Posterior vena cava (tissue), 2 donors: Measurements from ENCODE around the gene PLAAT4. TPM values are rescaled to one million over a fixed set of nuclear protein-coding genes. Genes with fewer than 3 reads are reported as not detected.
"Not testable (repeated sequence)": the region's sequence is repeated elsewhere in the genome, so short reads cannot be mapped to it uniquely, and the experiment has no call there.

Source experiments
- DNase-seq: peaks from one replicate; pipeline ENCODE4 v3.0.0-alpha.2; 2020; ENCODE audit warnings: low spot score
- intact Hi-C, 2 donors: fragments of 100-400 bp; cut with DNase I; formaldehyde crosslinking; loops; one replicate each; pipeline versions ENCODE4 v1.14.1 to v1.14.2; 2022 to 2023
- total RNA-seq, 2 donors: library from RNA; stranded (reverse); fragmentation: NEBNext Ultra II Directional; extraction: Animal tissue kit (Norgen Biotek cat#: 25700); gene quantifications; one replicate each; pipeline ENCODE4 v1.2.1, GENCODE V29; 2021
- donor health status: DM: yes; HTN: yes; CAD: no.
- donor health status: DM: yes; HTN: yes; CAD: no.

Gene PLAAT4
- total RNA-seq, 2 donors from 2014 or later = 11.5 to 19.3 TPM

DNA sequence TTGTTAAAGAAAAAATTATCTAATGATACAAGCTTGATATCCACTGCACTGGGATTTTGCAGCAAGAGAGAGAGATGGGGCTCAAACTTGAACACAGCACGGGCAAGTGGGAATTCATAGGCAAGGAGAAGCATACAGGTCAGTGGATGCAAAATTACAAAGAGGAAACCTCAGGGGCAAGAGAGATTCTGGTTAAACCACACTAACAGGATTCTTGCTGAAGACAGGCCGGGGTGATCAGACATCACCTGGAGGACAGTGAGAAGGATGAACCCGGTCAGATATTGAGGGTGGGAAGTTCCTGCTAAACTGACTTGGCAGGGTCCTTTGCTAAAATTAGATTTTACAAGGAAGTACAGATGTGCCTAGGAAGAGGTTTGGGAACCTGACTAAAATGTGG, 2.5 kb upstream of the PLAAT4 start:
- DNase-seq = no peak
- intact Hi-C loops = no loop called here

- intact Hi-C loops = no loop called here
- DNase-seq = no peak
Measured at GRCh38 chr11:63534895-63535461, 1.6 kb upstream of the PLAAT4 start.

DNA sequence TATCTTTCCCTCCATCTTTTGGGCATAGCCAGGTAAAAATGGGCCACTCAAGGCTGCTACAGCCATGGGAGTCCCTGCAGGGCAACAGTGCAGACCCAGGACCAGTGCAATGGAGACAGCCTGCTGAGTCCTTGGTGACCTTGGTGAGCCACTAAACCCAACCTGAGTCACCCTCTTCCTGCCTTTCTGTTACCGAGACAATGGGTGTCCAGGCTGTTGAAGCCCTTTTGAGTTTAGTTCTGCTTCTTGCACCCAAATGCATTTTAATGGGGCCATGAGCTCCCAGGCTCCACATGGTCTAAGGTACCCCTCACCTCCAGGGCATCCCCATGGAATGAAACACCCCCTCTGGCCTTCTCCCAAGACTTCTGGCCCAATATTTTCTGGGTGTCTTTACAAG, 874 bp upstream of the PLAAT4 start:
- no peak for DNase-seq
- intact Hi-C loops = no loop called here

DNA sequence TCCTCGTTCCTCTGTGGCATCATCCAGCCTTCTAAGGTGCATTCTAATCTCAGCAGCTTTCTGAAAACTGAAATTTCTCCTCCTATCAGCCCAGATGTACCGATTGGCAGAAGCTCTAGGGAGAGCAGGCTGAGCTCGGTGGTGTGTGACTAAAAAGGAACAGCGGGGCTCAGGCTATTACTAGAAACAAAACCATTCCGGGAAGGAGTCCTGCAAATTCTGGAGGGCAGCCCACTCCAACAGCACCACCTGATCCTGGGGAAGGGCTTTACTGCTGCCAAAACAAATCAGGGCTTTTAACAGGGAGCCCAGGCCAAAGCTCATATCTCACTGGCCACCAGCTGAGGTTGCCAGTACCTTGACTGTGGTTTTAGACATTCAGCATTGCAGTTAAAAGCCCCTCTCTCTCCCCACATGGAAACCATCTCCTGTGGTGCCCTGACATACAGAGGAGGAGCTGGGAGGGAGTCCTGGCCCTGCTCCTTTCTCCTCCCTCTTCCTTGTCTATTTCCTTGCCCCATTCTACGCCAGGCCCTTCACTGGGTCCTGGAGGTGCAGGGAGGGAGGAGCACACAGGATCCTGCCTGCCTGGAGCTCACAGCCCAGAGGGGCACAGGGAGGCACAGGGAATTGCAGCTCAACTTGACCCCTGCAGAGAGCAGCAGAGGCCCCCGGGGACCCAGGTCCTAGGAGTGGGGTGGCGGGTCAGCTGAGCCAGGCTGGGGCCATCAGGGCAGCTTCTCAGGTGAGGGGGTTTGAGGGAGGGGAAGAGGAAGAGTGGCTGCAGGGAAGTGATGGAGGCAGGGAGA, 889 bp downstream of the PLAAT4 start:
- DNase-seq = no peak
- intact Hi-C loops = no loop called here

DNA sequence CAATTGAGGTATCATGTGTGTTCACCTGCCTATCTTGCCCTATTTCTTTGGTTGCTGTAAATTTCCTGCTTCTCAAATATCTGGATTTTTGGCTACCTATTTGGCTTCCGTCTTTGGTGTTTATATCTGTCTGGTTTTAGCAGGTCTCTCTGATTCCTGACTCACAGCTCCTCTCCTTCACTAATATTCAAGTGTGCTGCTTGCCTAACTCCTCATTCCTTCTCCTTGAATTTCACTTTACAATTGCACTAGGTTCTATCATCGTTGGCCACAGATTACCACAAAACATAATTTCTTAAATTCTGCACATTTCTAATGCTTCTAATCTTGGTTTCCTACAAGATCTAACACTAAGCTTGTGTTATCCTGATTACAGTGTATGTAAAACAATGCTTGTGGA, 5.9 kb downstream of the PLAAT4 start:
- DNase-seq, intact Hi-C loops: not testable (repeated sequence)

DNA sequence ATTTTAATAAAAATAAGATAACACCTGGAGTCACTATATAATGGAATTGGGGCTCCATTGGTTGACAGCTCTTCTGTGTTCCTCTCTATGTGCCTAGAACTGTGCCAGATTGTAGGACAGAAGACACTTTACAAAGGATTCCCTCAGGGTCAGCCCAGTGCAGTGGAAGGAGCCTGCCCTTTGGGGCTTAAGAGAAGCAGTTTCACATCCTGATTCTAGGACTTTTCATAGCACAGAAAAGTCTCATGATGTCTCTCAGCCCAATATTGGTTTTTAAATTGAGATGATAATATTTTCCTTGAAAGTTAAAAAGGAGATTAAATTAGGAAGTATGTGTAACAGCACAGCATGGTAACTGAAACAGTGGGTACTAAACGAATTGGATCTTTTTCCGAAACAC, 7.1 kb downstream of the PLAAT4 start:
- intact Hi-C loops = no loop called here

DNA sequence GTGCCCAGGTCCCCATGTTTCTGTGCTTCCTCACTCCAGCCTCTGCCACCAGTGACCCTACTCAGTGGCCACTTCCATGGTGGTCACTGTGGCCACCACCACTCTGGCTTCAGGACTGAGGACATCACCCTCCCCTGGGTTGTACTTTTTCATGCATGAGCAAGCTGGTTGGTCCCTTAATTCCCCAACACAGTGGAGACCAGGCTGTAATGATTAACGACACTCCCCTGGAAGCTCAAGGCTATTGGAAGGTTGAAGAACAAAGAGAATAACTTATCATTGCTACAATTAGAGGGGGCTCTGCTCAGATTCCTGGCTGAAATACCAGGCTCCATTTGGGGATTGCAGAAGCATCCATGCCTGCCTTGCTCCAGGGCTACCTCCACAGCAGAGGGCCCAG, 10.5 kb downstream of the PLAAT4 start:
- intact Hi-C loops = no loop called here

More for the DNA sequence above, 7.1 kb downstream of the PLAAT4 start:
- no peak for DNase-seq

DNA sequence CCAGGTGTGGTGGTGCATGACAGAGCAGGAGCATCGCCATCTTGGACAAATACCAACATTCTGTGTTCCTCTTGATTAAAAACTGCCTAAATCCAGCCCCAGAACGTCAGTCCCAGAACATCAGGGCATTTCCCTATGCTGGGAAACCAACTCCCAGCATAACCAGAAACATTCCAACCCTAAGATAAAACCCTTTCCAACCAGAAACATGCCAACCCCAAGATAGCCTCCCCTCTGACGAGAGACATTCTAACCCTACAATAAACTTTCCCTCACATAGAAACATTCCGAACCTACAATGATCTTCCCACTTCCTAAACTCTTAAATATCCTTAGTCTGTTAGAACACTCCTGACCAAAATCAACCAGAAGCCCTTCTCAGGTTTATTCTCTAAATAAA, 11.6 kb downstream of the PLAAT4 start:
- intact Hi-C loops = no loop called here

More for the DNA sequence above, 10.5 kb downstream of the PLAAT4 start:
- DNase-seq = no peak

DNA sequence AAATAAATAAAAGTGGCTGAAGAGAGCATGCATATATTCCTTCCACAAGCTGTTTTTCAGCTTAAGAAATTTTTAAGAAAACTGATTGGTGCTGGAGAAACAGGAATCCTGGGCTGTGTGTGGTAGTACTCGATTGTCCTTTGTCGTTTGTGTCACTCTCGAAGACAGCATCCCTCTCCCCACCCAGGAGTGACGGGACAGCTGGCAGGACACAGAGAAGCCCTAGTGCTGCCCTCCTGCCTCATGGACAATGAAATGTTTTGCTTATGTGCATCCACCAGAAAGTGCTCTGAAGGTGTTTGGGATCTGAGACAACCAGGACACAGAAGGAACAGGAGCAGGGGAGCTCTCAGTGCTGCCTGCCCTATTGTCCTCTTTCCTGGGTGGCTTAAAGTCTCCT, 12.8 kb downstream of the PLAAT4 start:
- intact Hi-C loops = no loop called here
- DNase-seq = no peak

More for the DNA sequence above, 11.6 kb downstream of the PLAAT4 start:
- no peak for DNase-seq

DNA sequence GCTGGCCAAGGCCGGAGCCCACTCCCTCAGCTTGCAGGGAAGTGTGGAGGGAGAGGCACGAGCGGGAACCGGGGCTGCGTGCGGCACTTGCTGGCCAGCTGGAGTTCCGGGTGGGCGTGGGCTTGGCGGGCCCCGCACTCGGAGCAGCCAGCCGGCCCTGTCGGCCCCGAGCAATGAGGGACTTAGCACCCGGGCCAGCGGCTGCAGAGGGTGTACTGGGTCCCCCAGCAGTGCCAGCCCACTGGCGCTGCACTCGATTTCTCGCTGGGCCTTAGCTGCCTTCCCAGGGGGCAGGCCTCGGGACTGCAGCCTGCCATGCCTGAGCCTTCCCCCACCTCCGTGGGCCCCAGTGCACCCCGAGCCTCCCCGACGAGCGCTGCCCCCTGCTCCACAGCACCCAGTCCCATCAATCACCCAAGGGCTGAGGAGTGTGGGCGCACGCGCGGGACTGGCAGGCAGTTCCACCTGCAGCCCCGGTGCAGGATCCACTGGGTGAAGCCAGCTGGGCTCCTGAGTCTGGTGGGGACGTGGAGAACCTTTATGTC, 13.6 kb downstream of the PLAAT4 start:
- DNase-seq, intact Hi-C loops: not testable (repeated sequence)

- intact Hi-C loops = no loop called here
- no peak for DNase-seq
Measured at GRCh38 chr11:63551091-63551888, 14.7 kb downstream of the PLAAT4 start.

DNA sequence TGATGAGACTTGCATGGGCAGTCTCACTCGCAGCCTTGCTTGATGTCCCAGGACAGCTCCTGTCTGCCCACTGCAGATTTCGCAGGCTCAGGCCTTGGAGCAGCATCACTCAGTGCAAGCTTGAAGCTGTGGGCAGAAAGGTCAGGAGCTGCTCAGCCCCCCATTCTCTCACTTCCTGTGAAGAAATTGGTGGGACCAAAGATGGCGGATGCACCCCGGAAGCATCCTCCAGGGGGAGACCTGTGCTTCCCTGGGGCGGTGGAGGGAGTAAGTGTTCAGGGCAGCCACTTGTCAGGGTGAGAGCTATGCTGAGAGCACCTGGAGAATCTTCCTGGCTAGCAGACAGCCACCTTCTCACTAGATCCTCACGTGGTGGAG, 15.3 kb downstream of the PLAAT4 start:
- intact Hi-C loops = no loop called here
- DNase-seq = no peak

GRCh38 chr11:63552921-63553320, 16.3 kb downstream of the PLAAT4 start:
- DNase-seq = no peak
- intact Hi-C loops = no loop called here

DNA sequence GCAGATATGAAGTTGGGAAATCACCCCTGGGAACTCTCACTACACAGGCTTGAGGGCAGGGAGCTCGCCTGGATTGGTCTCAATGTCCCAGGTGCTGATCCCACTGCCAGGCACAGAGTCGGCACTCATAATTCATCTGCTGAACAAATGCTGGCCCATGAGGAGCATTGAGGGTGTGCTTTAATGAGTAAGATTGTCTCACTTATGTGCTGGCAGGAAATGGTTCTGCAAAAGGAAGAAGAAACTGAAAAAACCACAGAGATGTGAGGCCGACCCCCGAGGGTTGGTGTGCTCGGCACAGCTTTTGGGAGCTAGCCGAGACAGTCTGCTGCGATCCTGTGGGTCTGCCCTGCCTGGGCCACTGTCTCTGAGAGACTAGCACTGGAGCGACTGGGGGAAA, 17.2 kb downstream of the PLAAT4 start:
- no peak for DNase-seq
- intact Hi-C loops = no loop called here

GRCh38 chr11:63554877-63555223, 18.2 kb downstream of the PLAAT4 start:
- no peak for DNase-seq
- intact Hi-C loops = no loop called here

GRCh38 chr11:63556404-63557013, 19.9 kb downstream of the PLAAT4 start:
- no peak for DNase-seq
- intact Hi-C loops = no loop called here

- DNase-seq = no peak
- intact Hi-C loops = no loop called here
Measured at GRCh38 chr11:63557570-63557969, 21.0 kb downstream of the PLAAT4 start.

DNA sequence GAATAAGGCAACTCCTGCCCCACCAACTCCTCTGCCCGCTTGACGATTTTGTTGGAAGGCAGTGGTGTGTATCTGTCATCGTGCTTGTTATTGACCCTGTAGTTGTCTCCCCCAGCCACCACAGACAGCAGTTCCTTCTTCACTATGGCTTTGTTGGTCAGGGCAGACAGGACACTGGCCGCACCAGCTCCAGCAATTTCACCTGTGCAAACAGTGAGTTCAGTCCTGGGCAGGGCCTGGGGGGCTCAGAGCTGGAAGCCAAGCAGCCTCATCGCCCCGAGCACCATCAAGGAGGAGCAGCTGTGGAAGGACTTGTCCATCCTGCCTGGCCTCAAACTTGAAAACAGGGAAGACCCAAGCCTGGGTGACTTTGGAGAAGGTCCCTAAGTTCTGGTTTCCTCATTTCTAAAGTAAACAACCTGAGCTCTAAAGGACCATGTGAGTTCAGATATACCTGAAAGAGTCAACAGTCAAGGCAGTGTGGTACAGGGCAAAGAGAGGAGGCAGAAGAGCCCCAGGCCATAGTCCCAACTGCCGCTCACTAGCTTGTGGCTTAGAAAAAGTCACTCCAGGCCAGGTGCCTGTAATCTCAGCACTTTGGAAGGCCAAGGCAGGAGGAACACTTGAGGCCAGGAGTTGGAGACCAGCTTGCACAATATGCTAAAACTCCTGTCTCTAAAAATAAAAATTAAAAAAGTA, 22.0 kb downstream of the PLAAT4 start:
- DNase-seq = no peak
- intact Hi-C loops = no loop called here

GRCh38 chr11:63560506-63561180, 24.0 kb downstream of the PLAAT4 start:
- DNase-seq = no peak
- intact Hi-C loops = no loop called here
